HG02852 (cell line): ENCODE results near the gene TNRC6B.
"Not testable (repeated sequence)": the region's sequence is repeated elsewhere in the genome, so short reads cannot be mapped to it uniquely, and the experiment has no call there.

Source experiments
- ATAC-seq: cut with Tn5 transposase; IDR thresholded peaks from one replicate; pipeline ENCODE4 v1.9.1; 2021; ENCODE audit warnings: mild to moderate bottlenecking, moderate library complexity; ENCODE audit not compliant: unreplicated experiment

TNRC6B gene

DNA sequence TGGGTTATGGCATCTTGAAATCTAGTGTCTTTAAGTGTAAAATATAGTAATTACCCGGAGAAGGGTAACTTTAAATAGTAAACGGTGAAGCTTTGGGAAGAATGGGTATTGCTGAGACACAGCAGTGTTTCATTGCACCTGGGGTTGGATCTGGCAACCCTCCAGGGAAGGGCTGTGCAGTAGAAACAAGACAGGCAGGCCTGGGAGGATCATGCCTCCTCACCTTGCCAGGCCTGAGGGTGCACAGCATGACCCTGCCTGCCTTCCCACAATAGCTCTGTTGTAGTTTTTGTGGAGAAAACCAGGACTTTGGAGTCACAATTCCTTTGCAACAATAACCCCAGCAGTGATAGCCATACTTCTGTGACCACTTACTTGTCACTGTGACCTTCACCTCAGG, 104.0 kb downstream of the TNRC6B start:
- no peak for ATAC-seq

DNA sequence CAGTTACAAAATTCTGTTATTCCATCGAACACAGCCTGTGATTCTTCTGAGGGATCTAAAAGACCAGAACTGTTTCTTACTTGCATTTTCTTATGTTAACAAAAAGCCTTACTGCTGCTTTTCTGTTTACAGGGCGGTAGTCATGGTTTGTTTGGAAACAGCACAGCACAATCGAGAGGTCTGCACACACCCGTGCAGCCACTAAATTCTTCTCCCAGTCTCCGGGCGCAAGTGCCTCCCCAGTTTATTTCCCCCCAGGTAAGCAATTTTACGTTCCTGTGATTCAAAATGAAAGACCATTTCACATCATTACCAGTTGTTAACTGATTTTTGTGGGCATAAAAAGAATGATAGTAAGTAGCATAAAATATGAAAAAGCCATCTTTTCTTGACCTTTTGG, 107.8 kb downstream of the TNRC6B start:
- ATAC-seq, result no peak

DNA sequence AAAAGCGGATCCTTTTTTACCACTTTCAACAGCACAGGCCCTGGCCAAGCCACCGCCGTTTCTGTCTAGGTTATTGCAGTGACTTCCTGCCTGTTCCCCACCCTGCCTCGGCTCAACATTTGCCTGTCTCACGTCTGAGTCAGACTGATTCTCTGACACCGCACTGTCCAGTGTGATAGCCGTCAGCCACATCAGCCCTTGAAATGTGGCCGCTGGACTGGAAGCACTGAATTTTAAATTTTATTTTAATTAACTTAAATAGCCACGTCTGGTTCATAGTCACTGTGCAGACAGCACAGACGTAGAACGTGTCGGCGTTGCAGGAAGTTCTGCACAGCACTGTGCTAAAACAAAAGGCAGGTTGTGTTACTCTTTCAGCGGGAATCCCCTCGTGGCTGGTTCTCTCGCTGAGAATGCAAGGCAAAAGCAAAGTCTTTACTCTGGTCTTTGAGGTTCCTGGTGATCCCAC, 112.3 kb downstream of the TNRC6B start:
- peak; percentile 60 for ATAC-seq

DNA sequence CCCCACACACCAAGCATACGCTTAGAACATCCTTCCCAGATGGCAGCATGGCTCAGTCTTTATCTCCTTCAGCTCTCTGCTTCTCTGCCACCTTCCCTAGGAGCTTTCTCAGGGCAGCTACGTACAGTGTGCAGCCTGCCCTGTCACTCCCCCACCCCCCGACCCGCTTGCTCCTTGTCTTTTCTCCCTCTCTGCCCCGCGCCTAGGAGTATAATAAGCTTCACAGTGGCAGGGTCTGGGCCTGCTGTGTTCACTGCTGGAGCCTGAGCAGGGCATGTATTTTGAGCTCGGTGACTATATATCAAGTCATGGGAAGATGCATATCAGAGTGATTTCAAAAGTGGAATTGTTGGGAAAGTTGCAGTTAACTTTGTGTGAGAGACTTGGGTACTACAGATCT, 112.8 kb downstream of the TNRC6B start:
- no peak for ATAC-seq

DNA sequence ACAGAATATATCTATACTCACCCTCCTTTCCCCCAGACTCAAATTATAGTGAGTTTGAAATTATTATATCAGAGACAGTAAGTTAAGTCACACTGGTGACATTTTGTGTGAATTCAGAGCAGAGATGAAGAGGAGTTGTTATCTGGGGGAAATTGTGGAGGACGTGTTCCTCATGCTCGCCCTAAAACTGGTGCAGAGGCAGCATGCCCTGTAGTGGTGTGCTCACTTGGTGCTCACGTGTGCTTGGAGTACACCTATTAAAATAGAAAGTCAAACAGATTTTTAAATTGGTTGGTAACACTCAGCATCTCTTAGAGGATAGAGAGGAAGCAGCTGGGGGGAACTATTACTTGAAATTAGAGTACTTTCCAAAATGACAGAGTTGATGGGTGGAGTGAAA, 117.0 kb downstream of the TNRC6B start:
- ATAC-seq, result no peak

DNA sequence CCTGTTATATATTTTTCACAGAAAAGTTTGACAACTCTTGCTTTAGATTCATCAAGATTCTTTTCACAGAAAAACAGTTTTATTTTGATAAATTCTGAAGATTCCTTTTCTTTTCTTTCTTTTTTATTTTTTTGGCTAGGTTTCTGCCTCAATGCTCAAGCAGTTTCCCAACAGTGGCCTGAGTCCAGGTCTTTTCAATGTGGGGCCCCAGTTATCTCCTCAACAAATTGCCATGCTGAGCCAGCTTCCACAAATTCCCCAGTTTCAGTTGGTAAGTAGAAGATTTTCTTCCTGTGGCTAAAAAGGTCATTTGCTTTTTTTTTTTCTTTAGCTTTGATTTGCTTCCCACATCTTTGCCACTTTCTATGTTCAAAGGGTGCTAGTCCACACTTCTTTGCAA, 122.6 kb downstream of the TNRC6B start:
- no peak for ATAC-seq

DNA sequence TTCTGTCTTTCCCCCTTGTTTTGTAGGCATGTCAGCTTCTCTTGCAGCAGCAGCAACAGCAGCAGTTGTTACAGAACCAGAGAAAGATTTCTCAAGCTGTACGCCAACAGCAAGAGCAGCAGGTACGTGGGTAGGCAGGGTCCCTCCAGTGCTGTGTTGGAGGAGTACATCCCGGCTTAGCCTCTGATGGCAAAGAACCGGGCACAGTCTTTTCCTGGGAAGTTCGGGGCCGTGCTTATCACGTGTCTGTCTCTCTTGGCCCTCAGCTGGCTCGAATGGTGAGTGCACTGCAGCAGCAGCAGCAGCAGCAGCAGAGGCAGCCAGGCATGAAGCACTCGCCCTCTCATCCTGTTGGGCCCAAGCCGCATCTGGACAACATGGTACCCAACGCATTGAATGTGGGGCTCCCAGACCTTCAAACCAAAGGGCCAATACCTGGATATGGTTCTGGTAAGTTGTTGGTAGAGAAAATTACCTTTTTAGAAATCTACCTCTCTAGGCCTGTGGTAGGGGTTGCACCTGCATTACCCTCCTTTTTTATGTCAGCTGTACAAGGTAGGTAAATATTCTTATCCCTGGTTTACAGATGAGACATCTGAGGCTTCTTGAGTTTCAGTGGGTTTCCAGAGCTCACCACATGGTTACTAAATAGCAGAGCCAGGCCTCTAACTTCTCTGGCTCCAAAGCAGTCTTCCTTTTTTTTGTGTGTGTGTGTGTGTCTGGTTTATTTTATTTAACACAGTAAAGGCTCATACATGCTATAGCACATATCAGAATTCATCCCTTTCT, 123.4 kb downstream of the TNRC6B start:
- peak; percentile 71 for ATAC-seq

DNA sequence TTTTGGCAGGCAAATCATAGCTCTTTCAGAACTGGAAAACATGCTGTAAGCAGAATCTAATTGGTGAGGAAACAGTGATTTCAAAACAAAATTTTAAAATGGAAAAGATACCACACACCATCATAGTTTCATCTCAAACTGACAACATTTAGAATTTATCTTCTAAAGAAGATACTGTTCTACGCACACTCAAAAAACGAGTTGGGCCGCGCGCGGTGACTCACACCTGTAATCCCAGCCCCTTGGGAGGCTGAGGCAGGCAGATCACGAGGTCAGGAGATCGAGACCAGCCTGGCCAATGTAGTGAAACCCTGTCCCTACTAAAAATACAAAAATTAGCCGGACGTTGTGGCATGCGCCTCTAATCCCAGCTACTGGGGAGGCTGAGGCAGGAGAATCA, 124.4 kb downstream of the TNRC6B start:
- no peak for ATAC-seq

DNA sequence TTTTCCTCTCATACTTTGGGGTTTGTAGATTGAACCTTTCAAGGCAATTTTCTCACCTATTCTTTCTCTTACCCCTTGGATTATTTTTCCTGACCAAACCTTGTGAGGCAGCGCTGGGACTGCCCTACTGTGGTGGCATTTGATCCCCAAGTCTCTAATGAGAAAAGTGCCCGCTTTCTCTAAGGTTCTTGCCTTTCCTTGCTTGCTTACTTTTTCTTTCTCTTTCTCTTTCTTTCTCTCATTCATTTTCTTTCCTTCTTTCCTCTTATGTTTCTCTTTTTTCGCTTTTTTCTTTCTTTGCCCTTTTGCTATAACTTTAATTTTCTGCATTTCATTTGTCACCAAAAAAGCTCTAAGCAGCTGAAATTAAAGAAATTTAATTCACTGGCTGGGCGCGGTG, 127.9 kb downstream of the TNRC6B start:
- no peak for ATAC-seq

DNA sequence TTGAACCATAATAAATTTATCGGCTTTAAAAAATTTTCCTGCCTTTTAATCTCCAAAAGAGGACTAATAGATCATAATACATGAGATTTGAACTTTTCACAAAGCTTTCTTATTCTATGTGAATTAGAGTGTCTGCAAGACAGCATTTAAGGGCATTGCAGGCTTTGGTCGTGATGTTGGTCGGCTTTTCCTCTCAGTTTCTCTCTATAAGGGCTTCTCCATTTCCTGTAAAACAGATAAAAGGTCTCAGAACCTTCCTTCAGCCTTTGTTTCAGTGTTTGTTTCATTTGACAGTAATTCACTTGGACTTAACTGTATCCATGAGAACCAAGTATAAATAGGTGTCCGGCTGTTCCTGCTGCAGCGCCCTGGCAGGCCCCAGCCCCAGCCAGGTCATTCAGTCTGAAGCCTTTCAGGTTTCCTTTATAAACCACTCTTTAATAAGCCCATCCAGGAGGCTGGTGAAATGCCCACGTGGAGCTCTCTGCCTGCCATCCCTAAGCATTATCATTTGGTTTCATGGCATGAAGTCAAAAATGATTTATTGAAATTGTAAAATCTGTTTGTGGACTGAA, 131.4 kb downstream of the TNRC6B start:
- ATAC-seq, result no peak

DNA sequence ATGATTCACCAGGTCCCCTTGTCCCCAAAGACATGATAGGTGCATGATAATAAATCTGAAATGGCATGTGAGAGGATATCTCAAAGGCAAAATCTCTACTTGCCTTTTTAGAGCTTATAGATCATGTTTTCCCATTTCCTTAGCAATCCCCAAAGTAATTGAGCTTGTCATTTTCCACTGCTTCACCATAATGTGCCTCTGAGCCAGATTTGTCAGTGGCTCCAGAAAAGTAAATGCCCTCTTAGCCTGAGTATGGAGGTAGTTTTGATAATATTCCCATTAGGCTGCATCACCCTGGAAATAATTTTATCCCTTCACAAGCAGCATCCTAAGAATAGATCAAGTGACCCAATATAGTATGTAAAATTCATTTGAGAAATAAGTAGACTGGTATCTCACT, 131.9 kb downstream of the TNRC6B start:
- no peak for ATAC-seq

DNA sequence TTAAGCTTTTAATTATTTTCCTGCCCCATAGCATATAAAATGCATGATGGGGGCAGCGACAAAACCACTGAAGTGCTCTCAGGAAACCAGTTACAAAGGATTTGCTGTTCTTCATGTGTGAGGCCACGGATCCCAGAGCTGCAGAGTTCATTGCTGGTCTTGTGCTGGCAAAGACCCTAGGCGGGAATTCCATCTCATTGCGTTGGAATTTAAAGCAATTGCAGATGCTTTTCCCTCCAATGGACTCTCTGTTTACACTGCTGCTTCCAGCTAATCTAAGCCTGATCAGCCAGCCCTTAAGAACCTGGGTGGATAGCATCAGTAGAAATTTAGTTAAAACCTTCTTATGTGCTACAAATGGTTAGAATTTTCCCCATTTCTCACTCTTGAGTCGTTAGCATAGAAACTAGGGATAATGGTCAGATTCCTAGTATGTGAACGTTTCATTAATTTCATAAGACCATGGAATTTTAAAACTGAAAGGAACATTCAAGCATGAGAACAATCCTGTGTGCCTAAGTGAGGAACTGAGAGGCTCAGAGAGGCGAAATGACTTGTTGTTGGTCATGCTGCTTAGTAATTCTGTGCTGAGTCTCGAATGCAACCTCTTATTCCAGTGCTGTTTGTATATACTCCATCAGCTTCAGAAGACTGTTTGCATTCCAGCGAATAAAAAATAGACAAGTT, 132.5 kb downstream of the TNRC6B start:
- no peak for ATAC-seq

DNA sequence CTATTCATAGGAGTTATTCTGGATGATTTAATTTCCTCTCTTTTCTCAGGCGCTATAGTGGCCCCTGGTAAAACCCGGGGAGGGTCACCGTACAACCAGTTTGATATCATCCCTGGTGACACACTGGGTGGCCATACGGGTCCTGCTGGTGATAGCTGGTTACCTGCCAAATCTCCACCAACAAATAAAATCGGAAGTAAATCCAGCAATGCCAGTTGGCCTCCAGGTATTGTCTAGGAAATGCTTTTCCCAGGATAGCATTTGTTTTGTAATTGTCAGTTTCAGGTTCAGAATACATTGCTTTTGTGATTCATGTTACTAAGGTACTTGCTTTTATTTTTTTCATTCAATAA, 133.0 kb downstream of the TNRC6B start:
- ATAC-seq, result no peak

DNA sequence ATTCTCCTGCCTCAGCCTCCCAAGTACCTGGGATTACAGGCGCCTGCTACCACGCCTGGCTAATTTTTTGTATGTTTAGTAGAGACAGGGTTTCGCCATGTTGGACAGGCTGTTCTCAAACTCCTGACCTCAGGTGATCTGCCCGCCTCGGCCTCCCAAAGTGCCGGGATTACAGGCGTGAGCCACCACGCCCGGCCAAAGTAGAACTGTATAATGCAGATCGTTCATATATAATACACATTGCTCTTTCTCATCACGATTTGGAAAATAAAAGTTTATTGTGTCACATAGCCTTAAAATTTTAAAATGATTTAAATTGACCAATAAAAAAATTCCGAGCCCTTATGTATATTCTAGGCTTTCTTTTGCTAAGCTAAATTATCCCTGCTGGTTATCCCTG, 133.9 kb downstream of the TNRC6B start:
- not testable (repeated sequence) for ATAC-seq

DNA sequence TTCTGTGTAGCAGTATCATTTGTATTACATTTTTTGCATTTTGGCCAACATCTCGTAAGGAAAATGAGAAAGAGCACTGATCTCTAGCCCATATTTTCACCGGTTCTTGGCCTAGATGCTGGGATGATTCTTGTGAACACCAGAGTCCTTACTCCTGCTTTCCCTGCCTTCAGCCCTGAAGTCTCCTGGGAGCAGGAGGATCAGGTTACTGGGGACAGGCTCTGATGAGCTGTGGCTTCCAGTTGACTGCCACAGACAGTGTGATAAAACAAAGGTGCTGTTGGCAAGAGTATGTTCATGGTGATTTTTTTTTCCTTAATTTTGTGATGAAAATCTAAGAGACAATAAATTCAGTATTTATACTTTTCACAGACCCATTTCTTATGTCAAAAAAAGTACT, 134.3 kb downstream of the TNRC6B start:
- no peak for ATAC-seq

DNA sequence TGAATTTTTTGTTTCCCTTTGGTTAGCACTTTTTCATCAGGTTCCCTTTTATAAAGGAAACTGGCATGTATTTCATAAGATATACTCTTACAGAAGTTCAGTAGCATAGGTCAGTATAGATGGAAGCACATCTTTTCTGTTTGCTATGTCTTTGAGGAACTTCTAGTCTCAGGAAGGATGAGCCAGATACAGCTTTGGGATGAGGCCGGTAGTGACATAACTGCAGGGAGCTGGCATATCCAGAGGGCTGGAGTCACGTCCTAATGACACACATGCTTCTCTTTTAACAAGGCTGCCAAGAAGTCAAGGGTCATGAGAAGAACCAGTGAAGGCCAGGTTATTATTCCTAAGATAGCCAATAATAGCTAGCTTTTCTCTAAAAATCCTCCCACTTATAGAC, 135.3 kb downstream of the TNRC6B start:
- ATAC-seq, result no peak

DNA sequence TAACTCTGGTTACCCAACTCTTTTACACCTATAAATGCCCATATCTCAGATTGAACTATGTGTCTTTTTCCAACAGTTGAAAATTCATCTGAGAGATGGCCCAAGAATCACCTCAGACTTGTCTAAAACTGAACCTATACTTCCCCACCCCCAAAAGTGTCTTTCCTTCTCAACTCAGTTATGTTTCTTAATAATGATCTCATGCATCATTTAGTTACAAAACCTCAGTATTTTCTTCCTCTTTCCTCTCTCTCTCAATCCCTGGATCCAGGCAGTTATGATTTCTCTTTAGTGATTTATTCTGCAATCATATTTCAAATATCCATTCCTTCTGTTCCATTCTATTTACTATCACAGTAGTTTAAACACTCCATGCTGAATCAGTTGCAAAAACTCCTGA, 136.3 kb downstream of the TNRC6B start:
- no peak for ATAC-seq

DNA sequence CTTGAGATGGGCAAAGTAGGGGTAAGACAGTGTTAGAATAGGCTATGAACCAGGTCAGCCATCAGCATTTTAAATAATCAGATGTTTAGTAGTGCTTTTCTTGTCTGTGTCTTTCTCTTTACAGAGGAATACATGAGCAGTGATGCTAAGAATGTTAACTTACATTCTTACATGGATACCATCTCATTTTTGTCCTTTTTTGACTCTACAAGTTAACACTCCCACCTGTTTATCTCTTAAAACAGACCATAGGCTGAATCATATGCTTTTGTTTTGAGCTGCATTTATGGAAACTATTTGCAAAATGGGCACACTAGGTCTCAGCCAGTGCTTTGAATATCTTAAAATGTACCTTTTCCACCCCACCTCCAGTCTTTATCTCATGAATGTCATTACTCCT, 143.0 kb downstream of the TNRC6B start:
- ATAC-seq, result no peak

DNA sequence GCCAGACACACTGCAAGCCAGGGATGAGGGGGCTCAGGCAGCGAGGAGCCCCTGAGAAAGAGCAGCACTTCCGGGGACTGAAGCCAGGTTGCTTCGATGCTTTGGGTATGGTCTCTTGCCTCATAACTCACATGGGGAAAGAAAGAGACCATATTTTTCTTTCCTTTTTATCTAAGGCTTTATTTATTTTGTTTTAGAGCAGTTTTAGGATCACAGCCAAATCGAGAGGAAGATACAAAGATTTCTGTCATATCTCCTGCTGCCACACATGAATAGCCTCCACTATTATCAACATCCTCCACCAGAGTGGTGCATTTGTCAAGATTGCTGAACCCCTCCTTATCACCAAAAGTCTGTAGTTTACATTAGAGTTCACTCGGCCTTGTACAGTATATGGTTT, 144.3 kb downstream of the TNRC6B start:
- no peak for ATAC-seq

DNA sequence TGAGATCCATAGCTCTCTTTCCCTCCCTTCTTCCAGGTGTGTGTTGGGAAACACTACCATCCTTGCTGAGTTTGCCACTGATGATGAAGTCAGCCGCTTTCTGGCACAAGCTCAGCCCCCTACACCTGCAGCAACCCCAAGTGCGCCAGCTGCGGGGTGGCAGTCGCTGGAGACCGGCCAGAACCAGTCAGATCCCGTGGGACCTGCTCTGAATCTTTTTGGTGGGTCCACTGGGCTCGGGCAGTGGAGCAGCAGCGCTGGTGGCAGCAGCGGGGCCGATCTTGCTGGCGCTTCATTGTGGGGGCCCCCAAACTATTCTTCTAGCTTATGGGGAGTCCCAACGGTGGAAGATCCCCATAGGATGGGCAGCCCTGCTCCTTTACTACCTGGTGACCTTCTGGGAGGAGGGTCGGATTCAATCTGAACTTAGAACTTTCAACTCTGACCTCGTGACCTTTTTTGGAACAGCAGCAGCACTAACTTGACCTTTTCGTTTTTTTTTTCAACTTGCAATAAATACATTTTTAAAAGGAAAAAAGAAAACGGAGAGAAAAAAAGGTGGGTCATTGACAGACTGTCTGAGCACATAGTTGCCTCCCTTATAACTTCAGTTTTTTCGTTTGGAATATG, 145.2 kb downstream of the TNRC6B start:
- no peak for ATAC-seq

DNA sequence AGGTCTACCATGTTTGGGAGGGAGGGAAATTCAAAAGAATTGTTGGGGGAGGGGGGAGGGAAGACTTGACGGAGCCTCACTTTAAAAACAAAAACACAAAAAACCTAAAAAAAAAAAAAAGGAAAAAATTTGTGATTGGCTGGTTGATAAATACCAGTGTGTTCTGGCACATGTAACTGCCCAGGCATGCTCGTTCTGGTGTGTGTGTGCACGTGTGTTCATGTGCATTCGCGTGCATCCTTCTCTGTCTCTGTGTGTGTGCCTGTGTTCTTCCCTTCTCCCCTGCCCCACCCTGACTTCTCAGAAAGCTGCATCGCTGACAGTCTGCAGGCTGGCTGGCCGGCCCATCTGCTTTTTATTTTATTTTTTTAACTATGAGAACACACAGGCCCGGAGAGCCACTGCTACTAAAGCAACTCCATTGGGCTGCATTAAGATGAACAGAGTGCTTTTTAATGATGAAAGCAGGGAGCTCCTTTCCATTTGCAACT, 146.0 kb downstream of the TNRC6B start:
- ATAC-seq, result no peak
